ENCODE measurements around the gene FBN1.

FBN1 gene

DNA sequence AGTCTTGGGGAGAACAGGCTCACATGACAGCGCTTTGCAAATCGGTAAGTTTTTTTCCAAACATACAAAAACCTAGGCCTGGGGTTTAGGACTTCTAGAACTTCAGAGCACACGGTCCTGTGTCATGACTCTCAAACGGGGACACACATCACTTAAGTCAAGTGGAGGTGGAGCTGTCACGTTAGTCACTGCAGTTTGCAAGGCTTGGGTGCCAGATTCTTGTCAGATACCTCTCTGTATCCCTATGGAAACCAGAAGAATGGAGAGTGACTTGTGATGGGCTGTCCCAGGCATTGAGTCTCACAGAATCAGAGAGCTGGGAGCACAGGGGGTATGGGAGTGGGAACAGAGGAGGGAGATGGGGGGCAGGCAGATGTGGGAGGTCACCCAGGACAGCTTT, 249.5 kb downstream of the FBN1 start:
- no peak for DNase-seq (ENCODE audit: low spot score)

- no peak for DNase-seq (ENCODE audit: low spot score)
Measured at GRCh38 chr15:48395521-48396011, 249.9 kb downstream of the FBN1 start.

DNA sequence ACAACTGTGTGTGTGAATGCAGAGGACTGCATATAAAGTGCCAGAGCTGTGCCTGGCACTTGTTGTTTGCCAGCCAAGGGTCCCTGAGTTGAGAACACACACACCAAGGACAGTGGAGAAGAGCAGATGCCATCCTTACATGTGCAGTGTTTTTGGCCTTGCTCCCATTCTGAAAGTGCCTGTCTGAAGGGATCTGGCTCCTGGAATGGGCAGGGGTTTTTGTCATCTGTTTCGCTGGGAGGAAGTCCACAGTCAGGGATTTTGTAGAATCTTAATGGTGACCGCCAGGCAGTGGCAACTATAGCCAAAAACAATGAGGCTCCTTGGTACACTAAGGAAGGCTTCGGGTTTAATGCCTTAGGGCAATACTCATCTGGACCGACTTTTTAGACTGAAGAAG, 250.5 kb downstream of the FBN1 start:
- DNase-seq (ENCODE audit: low spot score), result no peak

GRCh38 chr15:48393645-48394506, 251.6 kb downstream of the FBN1 start:
- no peak for DNase-seq (ENCODE audit: low spot score)

- DNase-seq (ENCODE audit: low spot score), result no peak
Measured at GRCh38 chr15:48392356-48392755, 253.2 kb downstream of the FBN1 start.

- DNase-seq (ENCODE audit: low spot score), result no peak
Measured at GRCh38 chr15:48391950-48392349, 253.6 kb downstream of the FBN1 start.

- no peak for DNase-seq (ENCODE audit: low spot score)
Measured at GRCh38 chr15:48389691-48390143, 255.8 kb downstream of the FBN1 start.

- no peak for DNase-seq (ENCODE audit: low spot score)
Measured at GRCh38 chr15:48388910-48389309, 256.6 kb downstream of the FBN1 start.

- no peak for DNase-seq (ENCODE audit: low spot score)
Measured at GRCh38 chr15:48388016-48388851, 257.3 kb downstream of the FBN1 start.

DNA sequence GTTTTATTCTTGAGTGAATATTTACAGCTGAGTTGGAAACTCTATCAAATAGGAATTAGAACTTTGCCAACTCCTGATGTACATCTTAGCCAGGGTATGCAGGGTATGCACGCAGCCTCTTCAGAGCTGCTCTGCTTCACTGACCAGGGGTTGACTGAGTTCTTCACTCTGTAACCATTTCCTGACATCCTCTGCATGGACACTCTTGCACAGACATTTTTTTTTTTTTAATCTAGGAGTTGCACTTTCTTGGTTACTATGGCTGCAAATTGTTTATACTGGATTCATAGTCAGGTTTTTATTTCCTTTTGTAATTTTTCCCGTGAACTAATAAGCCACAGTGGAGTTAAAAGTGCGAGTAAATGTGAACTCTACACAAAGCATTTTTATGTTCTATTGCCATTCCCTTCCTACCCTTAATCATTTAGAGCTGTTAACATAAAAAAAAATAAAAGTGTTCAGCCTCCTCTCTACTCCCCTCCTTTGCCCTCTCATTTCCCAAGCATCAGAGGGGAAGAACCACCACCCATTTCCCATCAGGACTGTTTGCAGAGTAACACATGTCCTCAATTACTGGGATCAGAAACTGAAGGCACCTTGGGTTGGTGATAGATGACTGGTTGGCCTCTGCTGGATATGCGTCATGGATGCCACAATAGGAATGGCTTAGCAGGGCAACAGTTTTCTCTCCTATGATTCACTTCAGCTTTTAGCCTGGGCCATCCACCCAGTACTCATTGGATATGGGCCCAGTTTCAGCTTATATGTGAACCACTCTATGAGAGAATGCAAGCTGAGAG, 260.3 kb downstream of the FBN1 start:
- DNase-seq (ENCODE audit: low spot score), result no peak

GRCh38 chr15:48384616-48385015, 260.9 kb downstream of the FBN1 start:
- DNase-seq (ENCODE audit: low spot score), result no peak

DNA sequence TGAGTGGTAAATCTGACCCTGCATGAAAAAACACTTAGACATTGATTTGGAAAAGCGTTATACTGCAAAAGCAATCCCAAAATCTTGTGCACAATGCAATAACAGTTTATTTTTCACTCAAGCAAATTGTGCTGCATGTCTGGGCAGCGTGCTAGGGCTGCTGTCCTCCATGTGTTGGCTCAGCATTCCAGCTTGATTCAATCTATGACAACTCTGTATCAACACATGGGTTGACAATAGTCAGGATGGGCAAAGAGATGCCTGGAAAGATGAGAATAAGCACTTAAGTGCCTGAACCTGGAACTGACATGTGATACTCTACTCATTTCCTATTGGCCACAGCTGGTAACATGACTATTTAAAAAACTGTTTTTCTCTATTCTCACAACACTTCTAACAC, 262.5 kb downstream of the FBN1 start:
- DNase-seq (ENCODE audit: low spot score), result no peak

- no peak for DNase-seq (ENCODE audit: low spot score)
Measured at GRCh38 chr15:48381861-48382260, 263.6 kb downstream of the FBN1 start.

DNA sequence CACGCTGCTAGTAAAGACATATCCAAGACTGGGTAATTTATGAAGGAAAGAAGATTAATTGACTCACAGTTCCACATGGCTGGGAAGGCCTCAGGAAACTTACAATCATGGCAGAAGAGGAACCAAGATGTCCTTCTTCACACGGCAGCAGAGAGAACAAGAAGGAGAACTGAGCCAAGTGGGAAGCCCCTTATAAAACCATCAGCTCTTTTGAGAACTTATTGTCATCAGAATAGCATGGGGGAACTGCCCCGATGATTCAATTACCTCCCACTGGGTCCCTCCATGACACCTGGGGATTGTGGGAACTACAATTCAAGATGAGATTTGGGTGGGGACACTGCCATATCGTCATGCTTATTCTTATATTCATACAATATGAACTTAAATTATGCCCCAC, 265.3 kb downstream of the FBN1 start:
- DNase-seq (ENCODE audit: low spot score), result no peak

DNA sequence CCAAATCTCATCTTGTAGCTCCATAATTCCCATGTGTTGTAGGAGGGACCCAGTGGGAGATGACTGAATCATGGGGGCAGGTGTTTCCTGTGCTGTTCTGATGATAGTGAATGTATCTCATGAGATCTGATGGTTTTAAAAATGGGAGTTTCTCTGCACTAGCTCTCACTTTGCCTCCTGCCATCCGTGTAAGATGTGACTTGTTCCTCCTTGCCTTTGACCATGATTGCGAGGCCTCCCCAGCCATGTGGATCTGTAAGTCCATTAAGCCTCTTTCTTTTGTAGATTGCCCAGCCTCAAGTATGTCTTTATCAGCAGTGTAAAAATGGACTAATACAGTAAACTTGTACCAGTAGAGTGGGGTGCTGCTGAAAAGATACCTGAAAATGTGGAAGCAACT, 269.7 kb downstream of the FBN1 start:
- DNase-seq (ENCODE audit: low spot score), result no peak

DNA sequence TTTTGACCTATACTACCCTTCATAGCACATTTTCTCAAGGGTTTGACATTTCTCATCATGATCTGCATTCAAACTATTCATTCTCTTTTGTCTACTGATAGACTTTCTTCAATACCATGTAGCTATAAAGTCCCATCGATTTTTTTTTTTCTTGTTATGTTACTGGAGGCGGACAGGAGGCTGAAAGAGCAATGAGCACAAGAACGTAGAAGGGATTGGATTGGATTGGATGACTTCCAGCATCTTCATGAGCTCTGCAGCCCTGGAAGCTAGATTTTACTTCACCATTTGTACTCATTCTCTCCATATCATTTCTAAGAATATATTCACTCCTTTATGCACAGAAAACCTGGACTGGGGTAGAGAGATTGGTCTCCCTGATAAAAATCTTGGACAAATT, 271.0 kb downstream of the FBN1 start:
- DNase-seq (ENCODE audit: low spot score), result no peak

GRCh38 chr15:48373821-48374451, 271.6 kb downstream of the FBN1 start:
- DNase-seq (ENCODE audit: low spot score), result no peak

- no peak for DNase-seq (ENCODE audit: low spot score)
Measured at GRCh38 chr15:48371961-48372360, 273.5 kb downstream of the FBN1 start.

DNA sequence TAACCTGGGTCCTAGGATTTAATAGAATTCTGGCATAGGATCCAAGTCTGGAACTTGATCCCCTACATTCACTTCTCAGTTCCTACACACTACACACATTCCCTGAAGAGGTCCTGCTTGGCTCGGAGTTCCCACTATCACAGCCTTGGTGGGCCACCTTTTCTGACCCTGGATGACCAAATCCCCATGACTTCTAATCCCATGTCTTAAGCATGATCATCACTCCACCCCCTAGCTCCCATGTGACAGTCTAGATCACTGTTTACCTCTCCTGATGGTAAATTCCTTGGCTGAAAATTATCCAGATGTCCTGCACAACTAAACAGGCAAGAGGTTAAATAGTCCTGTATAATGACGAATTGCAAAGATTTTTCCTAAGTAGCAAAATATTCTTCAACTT, 274.0 kb downstream of the FBN1 start:
- DNase-seq (ENCODE audit: low spot score), result no peak

DNA sequence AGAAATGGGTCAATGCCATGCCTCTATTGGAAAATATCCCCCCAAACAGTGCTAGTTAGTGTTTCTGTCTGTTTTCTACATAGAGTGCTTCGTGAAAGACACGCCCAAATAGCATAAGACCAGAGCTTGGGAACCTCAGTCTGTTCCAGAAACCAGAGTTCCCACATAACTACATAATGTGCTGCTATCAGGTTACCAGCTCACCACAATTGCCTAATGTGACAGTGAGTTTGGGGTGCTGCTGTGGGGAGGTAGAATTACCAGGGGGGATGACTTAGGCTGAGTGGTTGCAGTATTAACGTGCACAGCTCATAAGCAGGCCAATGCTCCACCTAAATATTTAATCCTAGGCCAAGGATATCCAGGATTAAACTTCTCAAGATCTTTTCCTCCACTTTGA, 275.0 kb downstream of the FBN1 start:
- DNase-seq (ENCODE audit: low spot score), result no peak

- DNase-seq (ENCODE audit: low spot score), result no peak
Measured at GRCh38 chr15:48367483-48367882, 278.0 kb downstream of the FBN1 start.
